ENCODE results near the gene EEPD1. TPM values are rescaled to one million over a fixed set of nuclear protein-coding genes. Genes with fewer than 3 reads are reported as not detected.

EEPD1 gene
- total RNA-seq, 1 experiment from 2014 or later, result 5.0 TPM

- no CpG with 5 or more reads among the region's 5 CpGs for WGBS (ENCODE audit: extremely low coverage, insufficient read length, low lambda C conversion rate)
Measured at GRCh38 chr7:36160313-36160712, 7.3 kb downstream of the EEPD1 start.

More at GRCh38 chr7:36160313-36160712, 7.3 kb downstream of the EEPD1 start:
- Mint-ChIP-seq H3K4me1 (peaks cover 29% of the 10 kb centered on the region in 2 experiments), H3K36me3 (ENCODE audit: insufficient read depth in 1 of 3, low read depth in 3 of 3) (peaks cover under 1 to 5% (median 3%) of the 10 kb centered on the region in 3 experiments; a peak in 3 of 7 replicates), H3K27ac (no peak overlapping the region), H3K9me3 (no peaks in the 10 kb centered on the region), H3K4me3 (no peak overlapping the region), H3K27me3 (ENCODE audit: low read depth) (peaks cover 15% of the 10 kb centered on the region)
- Histone ChIP-seq H3K79me1 (ENCODE audit: insufficient read depth, low read depth, low read length, poor library complexity, severe bottlenecking) (no peaks in the 10 kb centered on the region), H4K91ac (ENCODE audit: insufficient read length, low read depth, low read length) (no peak overlapping the region), H3K27ac (ENCODE audit: insufficient read length, low read depth, low read length) (no peak overlapping the region), H3K9ac (ENCODE audit: extremely low read depth, insufficient read length, low read length) (no peak overlapping the region), H3K79me2 (ENCODE audit: insufficient read depth, low read length) (peaks cover 4% of the 10 kb centered on the region; the same call in 1 of the 2 replicates), H2AK5ac (ENCODE audit: insufficient read length, low read length) (no peak overlapping the region), H2BK20ac (ENCODE audit: low read depth, low read length, poor library complexity, severe bottlenecking) (no peak overlapping the region), H2BK15ac (ENCODE audit: low read depth, low read length) (no peak overlapping the region), H4K5ac (ENCODE audit: insufficient read length, low read depth, low read length) (no peak overlapping the region), H3K56ac (ENCODE audit: insufficient read length, low read depth, low read length) (no peak overlapping the region), H4K8ac (replicated peaks; ENCODE audit: insufficient read length, low read depth, low read length) (no peak overlapping the region), H3K9me3 (ENCODE audit: control insufficient read depth, low read depth, low read length) (no peaks in the 10 kb centered on the region), H3K23ac (ENCODE audit: insufficient read length, low read depth, low read length) (no peak overlapping the region), H2BK5ac (ENCODE audit: insufficient read length, low read length) (no peak overlapping the region), H3K4ac (ENCODE audit: low read depth, low read length) (no peak overlapping the region), H4K20me1 (ENCODE audit: control insufficient read depth, insufficient read depth, insufficient read length) (no peaks in the 10 kb centered on the region), H3K23me2 (ENCODE audit: insufficient read length, low read depth, low read length, poor library complexity, severe bottlenecking) (no peaks in the 10 kb centered on the region), H3K27me3 (ENCODE audit: insufficient read depth, low read length) (no peaks in the 10 kb centered on the region), H3K4me1 (ENCODE audit: insufficient read depth, low read length) (0 out of 2 replicates have a peak, but pooled peaks cover 3% of the 10 kb centered on the region), H3K14ac (ENCODE audit: insufficient read depth, low read length) (no peak overlapping the region), H2BK120ac (ENCODE audit: low read depth, low read length, poor library complexity, severe bottlenecking) (no peak overlapping the region), H3K4me2 (ENCODE audit: insufficient read depth, insufficient read length, low read length) (no peak overlapping the region), H2AFZ (ENCODE audit: low read length) (no peak overlapping the region), H3T11ph (ENCODE audit: low read length) (no peak overlapping the region), H3K18ac (ENCODE audit: insufficient read length, low read depth, low read length) (no peak overlapping the region), H2BK12ac (ENCODE audit: insufficient read length, low read depth, low read length) (no peak overlapping the region)
- DNase-seq, result no peak
- TF ChIP-seq CTCF (conservative IDR thresholded peaks at IDR 0.05), result no peak

Measured in H9 (cell line).